Glomerular endothelial cell (primary cell): ENCODE results near the gene SYNDIG1. TPM values are rescaled to one million over a fixed set of nuclear protein-coding genes. Genes with fewer than 3 reads are reported as not detected.

Experiments used
- DNase-seq: peaks from one replicate; pipeline ENCODE4 v3.0.0-alpha.2; 2011; ENCODE audit warnings: low read depth, low spot score; ENCODE audit errors: extremely low read depth
- total RNA-seq: library from RNA; depleted of rRNA; stranded (reverse); fragments of >200 nt; gene quantifications from 2 replicates; pipeline ENCODE4 v1.2.3, GENCODE V29; 2015

Gene SYNDIG1
- total RNA-seq, 1 donor from 2014 or later: not detected

DNA sequence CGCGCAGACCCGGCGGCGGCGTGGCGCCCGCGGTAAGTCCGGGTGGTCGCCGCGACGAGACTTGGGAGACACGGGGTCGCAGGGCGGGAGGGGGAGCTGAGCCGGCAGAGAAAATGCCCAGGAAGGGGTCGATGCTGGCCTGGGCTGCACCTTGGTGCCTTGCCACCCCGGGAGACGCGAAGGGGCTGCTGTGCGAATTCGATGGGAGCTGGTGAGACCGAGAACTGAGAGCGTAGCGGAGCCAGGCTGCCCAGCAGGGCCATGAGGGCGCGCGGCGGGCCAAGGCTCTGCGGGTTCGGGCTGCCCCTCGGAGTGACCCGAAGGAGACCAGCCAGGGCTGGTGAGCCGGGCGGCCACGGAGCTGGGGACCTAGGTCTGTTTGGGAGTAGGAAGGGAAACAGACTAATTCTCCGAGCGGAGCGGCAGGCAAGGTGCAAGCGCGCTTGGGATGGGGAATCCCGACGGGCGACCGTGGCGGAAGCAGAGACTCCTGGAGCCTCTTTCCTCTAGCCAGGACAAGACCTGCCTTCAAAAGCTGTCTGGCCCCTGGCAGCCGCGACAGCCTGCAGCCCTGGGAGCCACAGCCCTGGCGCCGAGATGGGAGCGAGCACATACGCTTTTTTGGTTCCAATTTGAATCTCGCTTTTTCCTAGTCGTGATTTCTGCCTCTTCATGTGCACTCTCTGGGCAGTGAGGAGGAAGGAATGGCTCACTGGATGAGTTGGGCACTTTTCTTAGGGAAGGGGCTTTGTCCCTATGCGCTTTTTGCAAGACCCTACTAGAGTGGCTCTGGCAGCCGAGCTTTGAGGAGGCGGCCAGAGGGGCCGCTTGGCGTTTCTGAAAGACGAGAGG is 691 bp downstream of the SYNDIG1 start:
- no peak for DNase-seq

DNA sequence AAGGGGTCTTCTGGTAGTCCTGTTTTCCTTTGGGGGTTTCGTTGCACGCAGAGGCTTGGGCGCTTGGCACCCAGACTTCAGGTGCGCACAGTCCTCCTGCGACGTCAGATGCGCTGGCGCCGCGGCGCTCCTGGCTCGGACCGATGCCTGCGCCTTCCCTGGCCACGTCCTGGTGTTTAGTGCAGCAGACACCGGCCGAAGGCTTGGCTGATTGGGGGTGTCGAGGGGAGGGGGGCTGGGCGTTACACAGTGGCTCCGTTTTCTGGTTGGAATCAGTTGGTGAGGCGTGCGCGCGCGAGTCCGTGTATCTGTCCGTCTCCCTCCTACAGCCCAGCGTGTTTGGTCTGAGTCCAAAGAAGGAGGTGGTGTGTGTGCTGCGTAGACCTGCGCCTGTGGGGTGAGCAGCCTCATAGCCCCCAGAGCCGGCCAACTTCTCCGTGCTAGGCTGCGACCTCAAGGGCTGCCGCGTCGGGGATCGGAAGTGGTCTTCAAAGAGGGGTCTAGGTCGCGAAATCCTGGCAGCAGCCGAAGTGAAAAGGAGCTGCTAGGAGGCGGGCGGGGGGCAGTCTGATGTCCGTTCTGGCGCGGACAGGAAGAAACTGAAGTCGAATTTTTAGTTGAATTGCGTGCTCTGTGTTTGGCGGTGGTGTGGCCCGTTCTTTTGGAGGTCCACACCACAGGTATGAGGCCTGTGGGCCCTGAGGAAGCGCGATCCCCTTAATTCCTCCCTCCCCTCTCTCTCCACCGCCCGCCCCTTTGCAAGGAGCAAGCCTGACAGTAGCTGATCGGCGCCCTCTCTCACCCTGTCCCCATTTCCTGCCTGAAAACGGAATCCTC is 1.5 kb downstream of the SYNDIG1 start:
- no peak for DNase-seq

DNA sequence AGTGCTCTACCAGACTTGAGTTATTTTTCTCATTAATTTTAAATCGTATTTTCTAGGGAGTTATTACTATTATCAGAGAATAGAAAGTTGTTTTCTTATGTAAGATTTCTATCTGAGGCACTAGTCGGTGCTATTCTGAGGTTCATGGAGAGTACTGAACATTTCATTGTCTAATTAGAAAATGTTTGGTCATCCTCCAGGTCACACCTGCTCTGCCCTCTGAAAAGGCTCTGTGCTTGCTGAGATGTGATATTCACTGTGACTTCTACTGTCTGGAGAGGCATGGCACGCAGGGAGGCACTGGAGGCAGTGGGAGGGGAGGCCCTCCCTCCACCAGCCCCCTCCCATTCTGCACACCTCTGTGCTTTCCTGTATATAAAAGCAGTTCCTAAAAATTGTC is 3.0 kb downstream of the SYNDIG1 start:
- no peak for DNase-seq

DNA sequence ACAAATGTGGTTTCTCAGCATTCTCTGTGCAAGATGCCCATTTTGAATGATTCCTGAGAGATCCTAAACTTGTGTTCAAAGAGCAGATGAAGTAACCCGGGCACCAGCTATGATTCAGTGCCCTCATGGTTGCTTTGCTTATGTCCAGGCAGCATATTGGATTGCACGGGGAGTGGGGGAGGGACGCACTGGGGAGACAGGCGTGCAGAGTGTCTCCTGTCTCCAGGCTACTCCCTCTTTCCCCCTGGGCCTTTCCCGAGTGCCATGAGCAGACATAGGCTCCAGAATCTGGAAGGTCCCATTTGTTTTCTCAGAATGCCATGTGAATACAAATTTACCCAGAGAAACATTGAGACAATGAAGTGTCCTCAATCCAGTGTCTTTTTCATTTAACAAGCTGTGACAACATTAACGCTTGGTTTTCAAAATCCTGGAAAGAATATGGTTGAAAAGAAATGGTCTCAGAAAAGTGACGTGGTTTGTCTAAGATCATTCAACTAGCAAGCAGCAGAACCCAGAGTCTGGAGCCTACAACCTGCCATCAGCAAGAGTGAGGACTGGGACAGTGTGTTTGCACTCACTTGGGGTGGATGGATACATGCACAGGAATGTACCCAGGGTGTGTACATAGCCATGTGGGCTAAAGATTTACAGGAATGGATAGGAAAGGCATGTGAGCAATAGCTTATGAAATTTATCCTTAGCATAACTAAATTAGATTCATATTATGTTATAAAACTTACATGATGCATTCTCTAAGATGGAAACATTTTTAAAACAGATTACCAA is 4.2 kb downstream of the SYNDIG1 start:
- DNase-seq: no peak

DNA sequence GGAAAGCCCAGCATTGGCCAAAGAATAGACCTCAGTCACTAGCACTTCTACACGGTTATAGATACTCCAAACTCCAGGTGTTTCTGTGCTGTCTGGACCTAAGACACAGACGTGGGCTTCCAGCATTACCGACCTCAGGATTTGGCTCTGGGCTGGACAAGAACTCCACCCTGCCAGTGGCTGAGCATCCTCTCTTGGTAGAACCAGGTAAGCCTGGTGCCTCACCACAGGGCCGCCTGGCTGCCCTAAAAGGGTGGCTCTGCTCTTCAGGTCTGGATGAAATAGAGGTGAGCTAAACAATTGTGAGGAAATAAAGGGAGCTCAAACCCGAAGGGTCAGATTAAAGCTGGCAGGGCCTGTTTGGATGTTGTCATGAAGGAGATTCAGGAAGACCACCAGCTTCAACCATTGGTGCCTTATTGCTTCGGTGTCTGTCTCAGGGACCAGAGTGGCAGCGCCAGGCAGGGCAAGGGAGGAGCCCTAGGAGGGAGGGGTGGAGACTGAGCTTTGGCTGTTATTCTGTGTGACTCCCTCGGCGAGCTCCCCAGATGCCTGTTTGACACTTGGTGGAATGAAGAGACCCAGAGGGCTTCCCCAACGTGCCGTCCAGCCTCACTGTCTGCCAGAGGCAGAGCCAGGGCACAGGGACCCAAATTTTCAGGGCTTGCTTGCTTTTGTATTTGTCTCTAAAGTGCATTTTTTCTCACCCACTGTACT is 8.6 kb downstream of the SYNDIG1 start:
- no peak for DNase-seq

DNA sequence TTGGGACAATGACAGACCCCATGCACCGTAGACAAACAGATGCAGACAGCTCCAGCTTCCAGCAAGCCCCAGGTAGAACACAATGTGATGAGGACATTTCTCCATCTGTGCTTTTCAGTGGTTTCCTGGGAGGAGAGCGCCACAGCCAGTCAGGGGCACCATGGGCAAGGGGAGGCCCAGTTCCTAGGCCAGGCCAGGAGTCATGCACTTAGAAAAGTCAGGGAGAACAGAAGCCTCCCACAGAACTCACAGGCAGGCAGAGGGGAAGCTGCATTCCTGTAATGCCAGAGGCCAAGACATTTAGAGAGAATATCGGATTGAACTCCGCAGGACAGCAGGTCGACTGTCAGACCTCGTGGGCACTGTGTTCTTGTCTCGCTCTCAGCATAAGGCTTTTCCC is 9.2 kb downstream of the SYNDIG1 start:
- no peak for DNase-seq

DNA sequence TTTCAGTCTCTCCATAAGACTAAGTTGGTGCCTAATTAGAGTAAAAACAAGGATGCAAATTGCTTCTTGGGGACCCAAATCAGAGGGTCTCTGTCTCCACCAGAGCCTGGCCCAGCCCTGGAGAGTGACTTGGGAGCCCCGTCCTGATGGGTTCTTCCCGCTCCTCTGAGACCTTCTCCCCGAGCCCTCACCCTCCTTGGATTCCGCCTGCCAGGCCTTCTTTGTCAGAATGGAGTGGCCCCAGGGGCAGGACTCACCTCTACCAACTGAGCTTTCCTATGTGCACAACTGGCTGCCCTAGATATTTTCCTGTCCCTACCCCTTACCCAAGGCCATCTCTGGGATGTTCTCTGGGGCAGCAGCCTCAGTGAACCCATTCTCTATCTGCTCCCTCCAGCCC is 9.7 kb downstream of the SYNDIG1 start:
- no peak for DNase-seq

DNA sequence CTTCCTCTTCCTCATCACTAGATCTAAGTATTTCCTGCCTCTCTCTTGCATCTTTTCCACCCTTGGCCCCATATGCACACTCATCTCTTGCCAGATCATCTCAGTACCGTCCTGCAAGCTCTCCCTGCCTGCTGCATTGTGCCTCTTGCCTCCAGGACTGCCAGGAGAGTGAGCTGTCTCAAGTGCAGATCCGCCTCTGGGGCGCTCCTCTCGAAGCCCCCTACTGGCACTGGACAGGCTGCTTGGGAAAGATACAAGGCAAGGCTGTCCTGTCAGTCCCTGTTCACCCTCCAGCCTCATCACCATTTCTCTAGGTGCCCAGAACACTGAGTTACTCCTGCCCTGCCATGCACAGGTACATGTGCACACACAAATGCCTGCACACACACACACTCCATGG is 10.2 kb downstream of the SYNDIG1 start:
- no peak for DNase-seq

DNA sequence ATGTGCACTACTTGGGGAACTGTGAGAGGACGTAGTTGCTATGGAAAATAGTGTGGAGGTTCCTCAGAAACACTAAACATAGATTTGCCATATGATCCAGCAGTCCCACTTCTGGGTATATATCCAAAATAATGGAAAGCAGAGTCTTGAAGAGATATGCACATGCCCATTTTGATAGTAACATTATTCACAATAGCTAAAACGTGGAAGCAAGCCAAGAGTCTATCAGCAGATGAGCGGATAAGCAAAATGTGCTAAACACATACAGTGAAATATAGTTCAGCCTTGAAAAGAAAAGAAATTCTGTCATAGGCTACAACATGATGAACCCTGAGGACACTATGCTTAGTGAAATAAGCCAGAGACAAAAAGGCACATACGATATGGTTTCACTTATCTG is 11.1 kb downstream of the SYNDIG1 start:
- DNase-seq: no peak

DNA sequence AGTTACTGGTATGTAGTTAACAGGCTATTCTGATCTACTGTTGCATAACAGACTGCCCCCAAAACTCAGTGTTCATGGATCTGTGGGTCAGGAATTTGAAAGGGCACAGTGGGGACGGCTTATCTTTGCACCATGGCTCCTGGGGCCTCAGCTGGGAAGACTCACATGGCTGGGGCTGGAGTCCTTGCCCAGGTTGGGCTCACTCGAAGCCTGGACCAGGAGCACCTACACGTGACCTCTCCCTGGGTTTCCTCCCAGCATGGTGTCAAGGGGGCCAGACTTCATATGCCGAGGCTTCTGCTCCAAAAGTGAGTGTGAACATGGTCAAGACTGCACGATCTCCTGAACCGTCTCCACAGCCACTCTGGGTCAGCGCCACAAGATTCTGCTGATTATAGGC is 11.7 kb downstream of the SYNDIG1 start:
- DNase-seq: no peak

DNA sequence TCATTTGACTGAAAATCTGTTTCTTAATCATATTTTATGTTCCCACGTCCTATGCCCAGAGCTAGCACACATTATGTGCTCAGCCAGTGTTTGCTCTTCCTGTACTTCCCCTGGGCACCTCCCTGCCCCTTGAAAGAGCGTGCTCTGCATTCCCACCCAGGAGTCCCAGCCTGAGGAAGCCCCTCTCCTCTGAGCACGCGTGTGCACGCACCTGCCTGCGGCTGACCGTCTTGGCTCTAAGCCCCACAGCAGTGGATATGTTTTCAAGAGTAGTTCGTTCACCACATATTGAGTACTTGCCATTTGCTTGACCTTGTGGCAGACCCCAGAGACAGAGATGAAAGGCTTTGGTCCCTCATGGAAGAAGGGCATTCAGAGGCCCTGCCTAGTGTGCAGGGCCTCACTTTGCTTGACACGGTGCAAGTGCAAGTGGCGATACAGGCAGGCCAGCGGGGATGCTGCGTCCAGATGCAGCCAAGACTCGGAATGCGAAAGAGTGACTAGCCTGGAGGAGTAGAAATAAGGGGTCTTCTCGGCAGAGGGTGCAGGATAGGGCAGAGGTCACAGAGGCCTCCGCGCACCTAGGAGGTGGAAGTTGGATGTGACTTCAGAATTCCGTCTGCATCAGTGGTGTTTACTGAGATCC is 14.1 kb downstream of the SYNDIG1 start:
- DNase-seq: no peak

DNA sequence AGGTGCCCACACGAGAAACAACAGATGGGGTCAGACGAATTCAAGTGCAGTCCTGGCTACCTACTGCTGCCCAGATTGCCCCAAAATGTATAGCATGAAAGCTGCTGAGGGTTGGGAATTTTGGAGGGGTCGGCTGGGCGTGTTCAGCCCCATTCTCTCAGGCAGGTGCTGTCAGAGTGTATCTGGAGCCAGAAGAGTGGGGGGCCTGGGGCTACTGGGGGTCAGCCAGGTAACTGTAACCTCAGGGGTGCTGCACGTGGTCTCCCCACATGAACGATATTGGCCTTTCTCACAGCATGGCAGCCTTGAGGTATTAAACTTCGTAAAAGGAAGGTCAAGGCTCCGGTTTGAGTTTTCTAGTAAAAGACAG is 14.6 kb downstream of the SYNDIG1 start:
- DNase-seq: no peak

DNA sequence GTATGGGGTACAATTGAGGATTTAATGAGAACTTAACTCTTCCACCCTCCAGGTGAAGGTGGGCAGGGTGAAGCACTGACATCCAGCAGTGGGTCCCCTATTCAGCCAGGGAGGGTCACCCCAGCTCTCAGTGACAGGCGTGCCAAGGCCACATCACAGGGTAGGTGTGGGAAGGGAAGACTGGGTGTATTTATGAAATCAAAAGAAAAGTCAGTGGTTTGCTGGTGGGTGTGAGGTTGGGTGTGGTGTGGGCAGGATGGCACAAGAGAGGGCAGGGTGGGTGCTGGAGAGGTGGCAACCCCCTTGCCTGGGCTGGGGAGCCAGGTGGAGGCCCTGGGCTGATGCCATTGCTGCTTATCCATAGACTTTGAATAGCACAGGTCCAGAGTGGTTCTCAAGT is 16.6 kb downstream of the SYNDIG1 start:
- DNase-seq: no peak

DNA sequence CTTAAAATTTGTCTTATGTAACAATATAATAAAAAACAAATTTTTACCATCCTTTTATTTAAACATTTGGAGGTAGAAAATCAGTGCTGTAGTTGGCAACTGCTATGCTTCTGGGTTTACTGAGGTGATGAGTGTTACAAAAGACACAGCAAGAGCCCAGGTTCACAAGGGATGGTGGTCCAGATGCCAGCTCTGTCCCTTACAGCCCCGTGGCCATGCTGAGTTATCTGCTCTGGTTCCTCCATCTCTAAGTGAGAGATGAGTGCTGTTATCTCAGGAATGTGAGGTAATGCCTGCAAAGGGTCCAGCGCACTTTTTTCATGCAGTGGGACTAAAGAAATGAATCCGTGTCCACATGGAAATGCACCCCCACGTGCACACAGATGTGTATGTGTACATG is 17.8 kb downstream of the SYNDIG1 start:
- DNase-seq: no peak

DNA sequence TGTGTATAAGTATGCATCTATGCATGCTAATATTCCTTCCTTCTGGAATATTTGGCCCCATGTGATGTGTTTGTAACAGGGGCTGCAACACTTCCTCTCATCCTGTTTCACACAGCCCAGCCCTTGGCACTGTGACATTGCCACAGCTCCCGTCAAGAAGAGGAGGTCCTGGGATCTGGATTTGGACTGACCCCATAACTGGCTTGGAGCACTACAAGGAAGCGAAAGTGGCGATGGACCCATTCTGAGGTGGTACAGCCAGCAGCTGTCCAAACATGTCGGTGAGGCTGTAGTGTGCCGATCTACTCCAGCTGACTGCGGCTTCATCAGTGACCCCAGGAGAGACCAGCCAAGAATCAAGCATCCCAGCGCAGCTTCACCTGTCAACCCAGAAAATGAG is 18.2 kb downstream of the SYNDIG1 start:
- DNase-seq: no peak

DNA sequence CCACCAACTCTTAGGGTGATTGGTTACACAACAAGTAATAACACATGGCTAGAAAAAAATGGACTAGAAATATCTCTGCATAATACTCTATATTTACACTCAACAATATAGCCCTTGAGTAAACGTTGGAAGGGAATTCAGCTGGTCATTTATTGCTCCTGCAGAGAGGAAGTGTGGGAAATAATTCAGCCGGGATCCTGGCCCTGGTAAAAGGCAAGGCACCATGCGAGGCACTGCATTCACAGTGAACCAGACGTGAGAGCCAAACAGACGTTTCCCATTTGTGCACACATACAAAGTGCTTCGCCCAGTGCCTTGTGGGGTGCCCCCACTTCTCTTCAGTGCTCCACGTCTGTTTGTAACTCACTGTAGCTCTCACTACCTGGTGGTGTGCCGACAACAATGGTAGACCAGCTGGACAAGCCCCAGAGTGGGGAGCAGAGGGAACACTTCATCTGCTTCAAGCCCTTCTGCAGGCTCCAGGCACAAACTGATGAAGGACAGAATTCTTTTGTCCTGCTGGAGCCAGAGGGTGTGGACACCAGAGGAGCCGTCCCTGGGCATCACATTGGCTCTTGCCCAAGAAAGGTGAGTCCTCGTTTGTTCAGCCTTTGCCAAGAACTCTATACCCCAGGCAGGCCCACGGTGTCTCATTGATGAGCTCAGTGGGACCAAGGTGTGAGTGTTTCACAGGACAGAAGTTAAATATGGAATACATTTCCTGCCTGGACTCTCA is 18.8 kb downstream of the SYNDIG1 start:
- DNase-seq: no peak

DNA sequence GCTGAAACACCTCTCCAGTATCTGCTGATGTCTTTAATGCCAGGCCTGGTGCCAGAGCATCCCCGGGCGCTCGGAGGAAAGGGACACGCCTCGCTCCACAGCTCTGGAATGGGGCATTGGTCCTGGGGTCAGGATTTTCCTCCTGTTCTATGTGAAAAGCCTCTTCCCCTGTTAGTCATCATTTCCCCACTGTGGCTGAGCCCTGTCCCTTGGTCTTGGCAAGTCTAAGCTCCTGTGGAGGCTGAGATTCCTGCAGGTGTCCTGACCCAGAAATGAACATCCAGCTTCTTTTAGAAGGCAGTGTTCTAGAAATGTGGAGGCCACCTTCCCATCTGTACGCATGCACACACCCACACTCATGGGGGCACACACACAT is 19.4 kb downstream of the SYNDIG1 start:
- DNase-seq: no peak

DNA sequence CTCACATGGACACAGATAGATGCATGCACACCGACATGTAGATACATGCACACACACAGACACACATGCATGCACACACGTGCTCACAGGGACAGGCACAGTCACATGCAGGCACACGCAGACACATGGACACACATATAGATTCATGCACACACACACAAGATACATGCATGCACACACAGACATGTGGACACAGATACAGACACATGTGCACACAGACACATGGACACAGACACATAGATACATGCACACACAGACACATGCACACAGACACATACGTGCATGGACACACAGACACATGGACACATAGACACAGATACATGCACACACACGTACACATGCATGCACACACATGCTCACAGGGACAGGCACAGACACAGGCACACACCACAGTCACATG is 19.8 kb downstream of the SYNDIG1 start:
- no peak for DNase-seq

DNA sequence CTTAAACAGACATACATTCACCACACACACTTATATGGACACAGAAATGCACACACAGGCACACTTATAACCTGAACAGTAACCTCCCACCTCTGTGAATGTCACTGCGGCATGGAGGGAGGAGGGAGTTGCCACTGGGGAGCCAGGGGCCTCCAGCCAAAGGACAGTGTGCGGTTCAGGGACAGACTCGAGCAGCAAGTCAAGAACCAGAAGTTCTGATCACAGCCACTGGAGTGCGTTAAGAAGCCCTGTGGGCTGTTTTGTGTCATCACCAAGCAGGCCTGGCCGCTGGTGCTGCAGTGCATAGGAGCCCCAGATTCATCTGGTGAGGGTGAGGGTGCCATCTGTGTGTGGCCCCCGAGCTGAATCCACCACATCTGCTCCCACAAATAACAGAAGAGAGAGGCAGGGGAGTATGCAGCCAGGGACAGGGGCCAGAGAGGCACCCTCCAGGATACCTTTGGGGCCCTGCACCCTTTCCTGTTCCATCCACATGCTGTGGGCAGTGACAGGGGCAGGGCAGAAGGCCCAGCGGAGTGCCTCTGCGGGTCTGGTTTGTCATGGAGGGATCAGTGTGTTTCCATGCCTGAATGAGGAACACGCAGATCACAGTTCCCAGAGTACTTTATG is 20.3 kb downstream of the SYNDIG1 start:
- DNase-seq: no peak
